HG03442 (cell line): ENCODE measurements around the gene VPS50.

Source experiments
- ATAC-seq: cut with Tn5 transposase; IDR thresholded peaks from one replicate; pipeline ENCODE4 v1.9.1; 2021; ENCODE audit warnings: mild to moderate bottlenecking, moderate library complexity; ENCODE audit not compliant: unreplicated experiment

VPS50 gene

GRCh38 chr7:93231799-93232672 lies at the start of gene VPS50:
VPS50 (plus strand) TSS chr7:93232366; CDS start chr7:93232468, 102 bp downstream.
- peak; percentile 99 for ATAC-seq

DNA sequence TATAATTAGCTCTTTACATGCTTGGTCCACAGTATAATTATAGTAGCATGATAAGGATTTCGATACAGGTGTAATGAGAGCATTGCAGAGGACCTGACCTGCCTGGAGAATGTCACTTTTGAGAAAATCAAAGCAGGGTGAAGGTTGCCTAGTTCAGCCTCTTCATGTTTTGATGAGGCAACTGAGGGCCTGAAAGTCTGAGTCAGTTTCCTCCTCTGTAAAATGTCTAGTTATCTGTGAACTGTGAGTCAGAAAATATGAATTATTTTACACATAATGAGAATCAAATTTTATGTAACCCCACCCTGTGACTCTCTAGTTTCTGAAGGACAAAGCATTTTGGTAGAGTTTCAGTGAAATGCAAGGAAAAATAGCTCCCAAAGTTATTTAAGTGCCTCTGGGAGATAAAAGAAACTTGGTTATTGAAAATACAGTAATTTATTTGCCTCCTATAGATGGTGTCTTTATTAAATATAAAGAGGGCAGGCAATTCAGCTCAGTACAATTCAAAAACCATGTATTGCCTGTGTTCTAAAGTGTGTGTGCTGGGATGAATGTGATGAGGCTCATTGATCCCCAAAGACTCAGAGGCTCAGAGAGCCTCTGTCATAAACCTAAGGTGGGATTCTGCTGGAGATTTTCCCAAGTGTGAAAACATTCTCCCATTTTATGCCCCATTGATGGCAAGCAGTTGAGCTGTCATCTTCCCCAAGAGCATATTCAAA lies 46.7 kb upstream of the VPS50 start:
- ATAC-seq, result no peak

GRCh38 chr7:93188870-93189634 lies 43.1 kb upstream of the VPS50 start:
- no peak for ATAC-seq

- no peak for ATAC-seq
These were observed 37.8 kb upstream of the VPS50 start for GRCh38 chr7:93194386-93194785.

DNA sequence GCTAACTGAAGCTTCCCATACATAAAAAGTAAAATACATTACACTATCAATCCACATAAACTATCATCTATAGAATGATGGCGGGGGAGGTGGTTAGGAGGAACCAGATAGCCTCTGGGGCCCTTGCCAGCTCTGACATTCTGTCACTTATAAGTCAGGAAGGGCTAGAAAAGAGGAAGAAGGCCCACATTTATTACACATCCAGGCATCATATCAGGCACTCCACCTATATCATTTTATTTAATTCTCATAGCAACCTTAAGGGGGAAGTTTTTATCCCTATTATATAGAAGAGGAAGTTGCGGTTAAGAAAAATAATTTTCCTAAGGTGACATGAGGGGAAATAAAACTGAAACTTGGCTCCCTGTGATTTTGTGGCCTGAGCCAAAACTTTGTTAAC lies 35.8 kb upstream of the VPS50 start:
- ATAC-seq, result no peak

- no peak for ATAC-seq
These were observed 33.7 kb upstream of the VPS50 start for GRCh38 chr7:93198472-93198871.

GRCh38 chr7:93202594-93203250 lies 29.4 kb upstream of the VPS50 start:
- no peak for ATAC-seq

DNA sequence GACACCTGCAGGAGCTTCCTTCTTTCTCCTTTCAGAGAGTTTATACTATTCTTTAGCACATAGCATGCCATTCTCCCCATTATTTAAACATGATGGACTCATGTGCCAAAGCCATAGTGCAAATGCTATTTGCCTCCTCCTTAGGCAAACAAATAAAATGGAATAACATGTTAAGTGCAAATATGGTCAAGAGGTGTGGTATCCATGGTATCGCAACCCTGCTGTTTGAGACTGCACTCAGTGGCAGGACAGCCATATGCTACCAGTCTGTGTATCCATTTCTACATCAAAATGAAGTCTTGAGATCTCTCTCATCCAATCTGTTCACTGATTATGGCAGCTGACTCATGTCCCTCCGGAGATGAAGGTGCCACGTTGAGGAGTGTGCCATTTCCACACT lies 28.7 kb upstream of the VPS50 start:
- ATAC-seq, result no peak

DNA sequence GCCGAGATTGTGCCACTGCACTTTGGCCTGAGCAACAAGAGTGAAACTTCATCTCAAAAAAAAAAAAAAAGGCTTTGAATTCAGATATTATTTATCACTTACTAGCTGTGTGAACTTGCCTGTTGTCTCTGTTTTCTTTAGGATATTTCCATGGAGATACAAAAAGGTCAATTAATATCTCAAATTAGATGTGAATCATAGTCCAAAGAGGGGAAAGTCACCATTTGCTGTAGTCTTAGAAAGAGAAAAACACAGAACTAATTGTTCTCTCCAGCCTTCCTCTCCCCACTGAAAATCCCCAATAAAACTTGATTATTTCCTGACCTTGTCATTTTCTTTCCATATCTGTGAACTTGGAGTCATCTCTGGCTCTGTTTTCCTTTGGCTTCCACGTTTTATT lies 27.1 kb upstream of the VPS50 start:
- ATAC-seq, result no peak

- ATAC-seq, result no peak
These were observed 20.8 kb upstream of the VPS50 start for GRCh38 chr7:93211228-93211818.

DNA sequence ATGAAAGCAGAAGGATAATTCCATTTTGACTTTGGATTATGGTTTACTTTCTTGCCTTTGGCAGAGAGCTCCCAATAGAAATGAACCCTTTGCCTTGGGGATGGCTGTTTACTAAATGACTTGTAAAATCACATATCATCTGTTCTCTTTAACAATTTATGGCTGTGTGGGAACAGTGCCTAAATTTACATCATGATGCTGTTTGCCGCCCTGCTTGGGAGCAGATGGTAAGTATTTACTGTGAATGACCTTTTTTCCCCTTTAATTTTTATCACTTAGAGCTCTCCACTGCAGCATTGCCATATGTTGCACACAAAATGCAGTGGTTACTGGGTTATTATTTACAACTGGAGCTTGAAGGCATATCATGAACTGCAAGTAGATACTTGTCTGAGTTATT lies 19.3 kb upstream of the VPS50 start:
- no peak for ATAC-seq

DNA sequence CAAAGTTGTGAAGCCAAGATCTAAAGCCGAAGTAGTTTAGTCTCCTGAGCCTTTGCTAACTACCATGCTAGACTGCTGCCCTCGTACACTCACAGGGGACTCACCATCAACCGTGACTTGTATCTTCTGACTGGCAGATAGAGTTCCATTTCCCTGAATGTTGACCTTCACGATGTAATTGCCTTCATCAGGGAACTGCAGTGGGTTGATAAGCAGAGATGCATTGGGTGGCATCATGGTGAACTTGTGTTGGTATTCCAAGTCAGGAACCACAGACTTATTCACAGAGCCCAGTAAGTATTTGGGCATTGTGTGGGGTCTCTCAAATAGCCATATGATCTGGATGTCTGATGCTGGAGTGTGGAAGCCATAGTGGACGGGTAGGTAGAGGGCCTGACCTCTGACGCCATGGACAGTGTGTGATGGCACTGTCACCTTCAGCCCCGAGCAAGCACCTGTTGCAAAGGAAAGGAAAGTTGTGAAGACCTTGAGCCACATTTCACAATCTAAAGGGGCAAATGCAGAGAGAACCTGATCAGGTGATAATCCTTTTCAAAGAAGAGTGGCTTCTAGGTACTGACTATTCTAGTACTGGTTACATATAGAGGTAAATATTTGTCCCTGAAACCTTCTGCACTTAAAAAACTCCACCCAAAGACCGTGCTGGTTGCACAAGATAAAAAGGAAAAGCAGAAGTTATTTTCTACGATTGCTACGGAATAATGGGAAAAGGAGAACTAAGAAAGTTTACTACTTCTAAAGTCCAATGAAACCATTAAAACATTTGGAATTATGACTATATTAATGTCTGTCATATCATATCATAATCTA lies 13.0 kb upstream of the VPS50 start:
- no peak for ATAC-seq

GRCh38 chr7:93219868-93220267 lies 12.3 kb upstream of the VPS50 start:
- no peak for ATAC-seq

DNA sequence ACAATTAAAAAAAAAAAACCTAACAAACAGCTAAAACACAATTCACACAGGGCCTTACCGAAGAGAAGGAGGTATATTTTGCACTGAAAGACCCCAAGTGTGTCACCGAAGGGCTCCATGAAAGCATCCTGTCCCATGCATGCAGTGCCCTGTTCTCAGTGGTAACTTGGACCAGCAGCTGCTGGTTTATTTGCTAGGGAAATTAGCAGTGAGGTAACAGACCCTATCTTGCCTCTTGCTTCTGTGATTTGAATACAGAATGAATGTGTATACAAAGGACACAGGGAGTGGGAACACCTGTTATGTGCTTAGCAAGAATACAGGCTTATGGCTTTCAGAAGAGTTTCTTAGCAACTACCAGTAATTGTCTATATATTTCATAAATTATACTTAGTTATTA lies 5.9 kb upstream of the VPS50 start, which contains the start of gene HEPACAM2:
Gene HEPACAM2 (minus strand): TSS at position 160 of the 400 bp plus-strand sequence.
- no peak for ATAC-seq

DNA sequence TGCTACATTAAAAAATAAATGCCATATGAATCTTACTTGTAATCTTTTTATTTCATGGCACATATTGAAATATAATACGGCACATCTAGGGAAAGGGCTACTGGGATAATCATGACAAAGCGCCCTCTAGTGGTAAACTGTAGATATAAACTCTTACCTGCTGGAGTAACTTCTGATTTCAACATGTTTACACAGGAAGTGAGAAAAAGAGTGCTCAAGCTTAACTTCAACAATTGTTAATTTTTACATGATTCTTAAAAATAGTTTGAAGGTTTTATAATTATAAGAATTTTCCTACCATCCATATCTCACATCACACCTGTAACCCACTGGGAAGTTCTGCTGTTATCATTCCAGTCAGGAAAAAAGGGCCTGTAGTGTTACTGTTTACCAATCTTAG lies 3.9 kb upstream of the VPS50 start:
- no peak for ATAC-seq

DNA sequence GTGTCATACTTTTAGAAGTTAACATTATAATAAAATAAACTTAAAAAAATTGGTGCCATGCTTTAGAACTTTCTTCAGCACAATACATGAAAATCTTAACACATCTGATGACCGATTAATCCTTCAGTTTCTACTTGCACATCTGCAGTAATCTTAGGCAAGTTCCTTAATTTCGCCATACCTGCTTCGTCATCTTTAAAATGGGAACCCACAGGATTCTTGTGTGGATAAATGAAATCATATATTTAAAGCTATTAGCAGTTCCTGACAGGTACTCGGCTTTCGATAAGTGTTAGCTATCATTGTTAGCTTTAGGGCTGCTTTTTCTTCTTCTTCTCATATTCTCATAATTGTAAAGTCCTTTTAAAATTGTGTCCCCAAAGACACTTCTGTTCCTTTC lies 907 bp upstream of the VPS50 start:
- no peak for ATAC-seq

DNA sequence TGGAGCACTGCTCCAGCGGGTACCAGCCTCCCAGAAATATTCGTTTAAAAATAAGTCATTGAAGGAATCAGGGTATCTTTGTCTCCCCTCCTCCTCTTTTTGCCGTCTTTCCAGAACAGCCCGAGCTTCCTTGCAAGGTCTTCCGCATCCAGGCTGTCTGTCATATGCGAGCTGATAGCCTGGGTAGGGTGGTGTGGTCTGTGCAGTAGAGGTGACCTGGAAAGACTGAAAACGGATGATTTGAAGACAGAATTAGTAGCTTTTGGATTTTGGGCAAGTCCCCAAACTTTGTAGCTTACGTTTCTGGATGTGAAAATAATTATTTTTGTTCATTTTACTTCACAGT lies 480 bp downstream of the VPS50 start:
- no peak for ATAC-seq

DNA sequence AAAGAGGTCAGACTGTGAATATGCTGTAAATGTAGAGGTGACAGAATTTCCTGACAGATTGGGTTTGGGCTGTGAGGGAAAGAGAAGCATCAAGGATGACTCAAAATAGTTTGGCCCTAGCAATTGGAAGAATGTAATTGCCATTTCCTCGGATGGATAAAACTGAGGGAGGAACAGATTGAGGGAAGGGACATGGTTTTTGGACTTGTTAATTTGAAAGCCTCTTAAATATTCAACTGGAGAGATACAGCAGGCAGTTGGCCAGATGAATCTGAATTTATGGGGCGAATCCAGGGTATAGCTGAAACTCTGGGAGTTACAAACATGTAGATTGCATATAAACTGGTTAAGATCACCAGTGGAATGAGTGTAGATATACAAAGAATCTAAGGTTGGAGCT lies 3.4 kb downstream of the VPS50 start:
- ATAC-seq, result no peak

DNA sequence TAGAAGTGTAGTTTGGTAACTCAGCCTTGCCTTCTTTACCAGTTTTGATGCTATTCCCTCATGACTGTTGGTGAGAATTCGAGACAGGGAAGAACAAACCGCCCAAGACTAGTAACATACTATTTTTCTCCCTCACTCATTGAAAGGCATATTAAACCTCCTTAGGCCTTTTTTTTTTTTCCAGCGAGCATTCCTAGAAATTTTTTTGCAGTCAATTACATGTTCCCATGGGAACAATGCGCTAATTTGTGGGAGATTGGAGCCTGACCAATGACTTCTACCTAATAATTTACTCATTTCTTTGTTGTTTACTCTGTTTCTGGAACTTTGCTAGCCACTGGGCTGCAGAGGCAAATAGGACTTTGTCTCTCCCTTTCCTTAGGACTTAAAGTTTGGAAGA lies 6.0 kb downstream of the VPS50 start:
- ATAC-seq, result no peak

- no peak for ATAC-seq
These were observed 6.6 kb downstream of the VPS50 start for GRCh38 chr7:93238748-93239147.
